GM18909 (cell line): ENCODE results near the gene TCEA3.

Experiments
- ATAC-seq: cut with Tn5 transposase; IDR thresholded peaks from one replicate; pipeline ENCODE4 v1.9.1; 2021; ENCODE audit warnings: mild to moderate bottlenecking; ENCODE audit not compliant: unreplicated experiment, poor library complexity

TCEA3 gene

GRCh38 chr1:23422241-23422877 is 2.2 kb downstream of the TCEA3 start:
- no peak for ATAC-seq

- no peak for ATAC-seq
These were observed 2.8 kb downstream of the TCEA3 start for GRCh38 chr1:23421753-23422240.

DNA sequence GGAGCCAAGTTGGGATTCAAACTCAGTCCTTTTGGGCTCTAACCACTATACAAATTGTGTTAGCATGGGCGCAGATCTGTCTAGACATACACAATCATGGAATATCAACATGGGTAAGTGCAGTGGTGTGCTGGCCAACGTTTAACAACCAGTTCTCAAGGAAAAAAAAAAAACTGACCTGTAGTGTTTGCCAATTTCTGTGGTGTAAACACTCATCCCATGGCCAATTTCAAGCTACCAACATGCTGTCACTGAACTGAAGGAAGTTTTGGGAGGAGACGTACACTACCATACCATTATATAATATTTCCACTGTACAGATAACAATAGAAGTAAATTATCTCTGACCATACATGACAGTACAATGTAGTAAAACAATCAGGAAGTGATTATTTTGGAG is 3.2 kb downstream of the TCEA3 start:
- no peak for ATAC-seq

GRCh38 chr1:23420778-23421177 is 3.8 kb downstream of the TCEA3 start:
- no peak for ATAC-seq

DNA sequence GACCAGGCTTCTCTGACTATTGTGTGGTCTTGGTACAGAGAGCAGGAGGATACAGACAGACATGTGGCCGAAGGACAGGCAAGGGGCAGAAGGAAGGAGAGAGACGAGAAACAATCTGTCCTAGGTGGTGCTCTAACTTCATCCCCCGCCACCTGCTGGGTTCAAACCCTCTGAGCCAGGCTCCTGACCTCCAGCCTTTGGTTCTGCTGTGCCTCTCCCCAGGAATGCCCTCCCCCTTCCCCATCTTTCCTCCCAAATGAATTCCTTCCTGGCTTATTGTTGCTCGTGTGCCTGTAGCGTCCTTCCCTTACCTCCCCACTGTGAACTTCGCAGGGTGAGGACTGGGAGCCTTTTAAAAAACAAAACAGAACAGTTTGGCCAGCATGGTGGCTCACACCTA is 5.4 kb downstream of the TCEA3 start:
- ATAC-seq: no peak

- no peak for ATAC-seq
These were observed 7.0 kb downstream of the TCEA3 start for GRCh38 chr1:23417570-23417969.

GRCh38 chr1:23416964-23417363 is 7.6 kb downstream of the TCEA3 start:
- no peak for ATAC-seq

DNA sequence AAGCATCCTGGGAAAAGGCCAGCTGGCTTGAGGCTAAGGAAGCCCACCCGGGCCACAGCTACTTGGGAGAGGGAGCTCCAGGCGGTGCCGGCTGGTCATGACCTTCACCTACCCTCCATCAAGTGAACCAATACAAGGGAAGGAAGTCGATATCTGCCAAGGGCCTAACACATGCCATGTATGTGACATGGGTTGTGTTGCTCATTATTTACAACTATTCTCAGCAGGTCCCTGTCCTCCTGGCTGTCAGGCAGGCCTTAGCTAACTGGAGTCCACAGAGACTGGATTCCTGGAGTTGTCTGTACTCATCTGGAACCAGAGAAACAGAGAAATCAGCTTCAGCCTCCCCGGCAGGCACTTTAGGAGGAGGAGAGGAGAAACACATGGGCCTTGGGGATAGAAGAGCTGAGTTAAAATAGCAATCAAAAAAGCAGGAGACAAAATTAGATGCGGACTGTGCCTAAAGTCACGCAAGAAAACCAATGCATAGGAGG is 15.7 kb downstream of the TCEA3 start:
- no peak for ATAC-seq

DNA sequence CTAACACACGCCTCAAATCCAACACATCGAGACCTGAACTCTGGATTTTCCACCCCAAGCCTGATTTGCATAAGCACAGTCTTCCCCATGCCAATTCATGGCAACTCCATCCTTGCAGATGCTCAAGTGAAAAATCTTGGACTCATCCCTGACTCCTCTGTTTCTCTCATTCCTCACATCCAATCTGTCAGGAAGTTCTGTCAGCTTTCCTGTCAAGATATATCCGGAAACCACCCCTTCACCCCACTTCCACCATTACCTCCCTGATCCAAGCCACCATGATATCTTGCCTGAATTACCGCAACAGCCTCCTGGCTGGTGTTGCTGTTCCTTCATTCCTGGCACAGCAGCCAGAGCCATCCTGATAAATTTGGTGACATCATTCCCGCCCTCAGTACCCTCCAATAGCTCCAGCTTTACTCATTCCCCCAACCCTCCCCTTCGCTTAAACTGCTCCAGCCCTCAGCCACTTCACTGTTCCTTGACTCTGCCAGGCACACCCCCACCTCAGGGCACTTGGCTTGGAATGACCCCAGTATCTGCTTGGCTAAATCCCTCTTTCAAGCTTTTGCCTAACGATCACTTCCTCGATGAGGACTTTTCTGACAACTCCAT is 17.4 kb downstream of the TCEA3 start:
- no peak for ATAC-seq

DNA sequence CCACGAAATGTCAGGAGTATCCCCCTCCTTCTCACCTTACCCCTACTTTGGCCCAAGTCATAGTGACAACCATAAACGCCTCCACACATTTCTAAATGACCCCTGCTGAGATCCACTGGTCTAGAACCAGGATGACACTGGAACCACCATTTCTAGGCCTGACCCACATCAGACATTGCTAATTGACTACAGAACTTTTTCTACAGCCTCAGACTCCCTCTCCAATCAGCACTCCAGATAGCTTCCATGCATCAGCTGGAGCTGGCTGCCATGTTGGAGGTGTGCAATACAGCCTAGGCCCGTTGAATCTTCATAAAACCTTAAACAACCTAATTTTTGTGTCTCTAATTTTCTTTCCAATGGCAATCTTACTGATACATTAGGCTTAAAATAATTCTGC is 18.6 kb downstream of the TCEA3 start:
- no peak for ATAC-seq

DNA sequence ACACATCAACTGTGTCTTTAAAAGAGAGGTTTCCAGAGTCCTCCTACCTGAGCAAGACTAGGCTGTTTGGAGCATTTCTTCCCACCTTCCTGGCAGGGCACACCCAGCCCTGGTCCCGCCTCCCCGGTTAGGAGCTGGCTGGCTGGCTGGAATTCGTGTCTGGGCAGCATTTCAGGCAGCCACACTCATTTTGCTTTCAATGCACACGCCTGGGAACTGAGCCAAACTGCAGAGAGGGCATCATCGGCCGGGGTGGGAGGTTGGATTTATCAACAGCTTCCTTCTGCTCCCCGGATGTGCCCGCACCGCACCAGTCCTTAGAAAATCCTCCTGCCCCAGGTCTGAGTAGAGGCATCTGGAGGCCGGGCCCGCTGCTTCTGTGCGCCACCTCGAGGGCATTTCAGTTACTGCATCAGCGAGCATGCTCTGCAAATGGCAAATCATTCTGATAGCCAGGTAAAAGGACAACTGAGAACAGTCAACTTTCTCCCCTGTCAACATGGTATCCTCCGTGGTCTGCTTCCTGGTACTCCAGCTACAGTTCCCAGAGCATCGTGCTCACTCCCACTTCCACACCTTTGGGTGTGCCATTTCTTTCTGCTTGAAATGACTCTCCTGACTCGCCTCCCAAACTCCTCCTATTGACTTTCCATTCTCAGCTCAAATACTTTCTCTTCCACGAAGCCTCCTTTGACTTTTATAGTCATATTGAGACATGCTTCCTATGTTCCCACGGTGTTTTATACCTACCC is 20.6 kb downstream of the TCEA3 start:
- peak; percentile 65 for ATAC-seq

DNA sequence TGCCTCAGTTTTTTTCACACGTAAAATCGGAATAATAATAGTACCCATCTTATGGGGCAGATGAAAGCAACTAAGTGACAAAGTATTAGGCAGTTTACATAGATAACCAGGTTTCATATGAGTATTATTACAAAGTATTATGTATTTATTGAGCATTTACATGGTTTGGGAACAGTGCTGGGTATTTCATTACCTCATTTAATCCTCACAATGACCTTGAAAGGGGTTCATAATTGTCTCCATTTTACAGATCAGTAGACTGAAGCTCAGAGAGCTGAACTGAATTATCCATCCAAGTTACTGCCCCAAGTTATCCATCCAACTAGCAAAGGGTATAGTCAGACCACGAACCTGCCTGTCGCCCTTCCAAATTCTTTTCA is 21.2 kb downstream of the TCEA3 start:
- no peak for ATAC-seq

GRCh38 chr1:23403038-23403336 is 21.6 kb downstream of the TCEA3 start:
- no peak for ATAC-seq

- ATAC-seq: no peak
These were observed 22.1 kb downstream of the TCEA3 start for GRCh38 chr1:23402286-23403037.

GRCh38 chr1:23401313-23401712 is 23.2 kb downstream of the TCEA3 start:
- no peak for ATAC-seq

DNA sequence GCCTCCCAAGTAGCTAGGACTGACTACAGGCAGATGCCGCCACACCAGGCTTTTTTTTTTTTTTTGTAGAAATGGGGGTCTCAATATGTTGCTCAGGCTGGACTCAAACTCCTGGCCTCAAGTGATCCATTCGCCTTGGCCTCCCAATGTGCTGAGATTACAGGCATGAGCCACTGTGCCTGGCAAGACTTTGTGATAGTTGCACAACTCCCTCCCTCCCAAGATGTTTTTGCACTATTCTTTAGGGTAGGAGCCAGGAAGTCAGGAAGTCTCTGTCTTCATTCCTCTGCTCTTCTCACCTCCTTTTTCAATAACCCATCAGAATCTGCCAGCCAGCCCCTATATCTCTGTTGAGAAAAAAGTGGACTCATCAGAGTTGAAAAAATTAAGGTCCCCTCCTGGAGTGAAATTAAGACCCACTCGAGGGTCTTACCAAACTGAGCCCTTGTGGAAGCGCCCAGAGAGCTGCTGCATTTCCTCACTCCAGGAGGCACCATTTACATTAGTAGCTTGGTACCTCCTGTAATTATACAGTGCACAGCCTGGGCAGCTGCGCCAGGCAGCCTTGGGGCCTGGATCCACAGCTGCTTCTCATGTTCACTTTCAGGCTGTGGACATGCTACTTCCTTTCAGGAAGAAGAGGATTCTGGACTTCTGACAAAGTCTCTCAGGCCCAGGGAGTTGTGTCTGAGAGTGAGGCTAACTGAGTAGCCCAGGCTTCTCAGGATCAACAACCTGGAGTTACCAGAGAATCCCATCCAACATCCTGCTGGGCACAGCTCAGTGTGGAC is 24.0 kb downstream of the TCEA3 start:
- no peak for ATAC-seq

DNA sequence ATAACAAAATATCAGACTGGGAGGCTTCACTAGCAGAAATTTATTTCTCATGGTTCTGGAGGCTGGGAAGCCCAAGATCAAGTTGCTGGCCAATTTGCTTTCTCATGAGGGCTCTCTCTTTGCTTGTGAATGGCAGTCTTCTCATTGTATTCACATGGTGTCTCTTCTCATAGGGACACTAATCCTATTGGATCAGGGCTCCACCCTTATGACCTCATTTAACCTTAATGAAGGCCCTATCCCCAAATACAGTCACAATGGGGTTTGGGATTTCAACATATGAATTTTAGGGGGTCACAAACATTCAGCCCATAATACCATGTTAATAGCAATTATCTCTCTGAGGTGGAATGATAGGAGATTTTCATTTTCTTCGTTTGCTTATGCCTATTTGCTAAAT is 25.3 kb downstream of the TCEA3 start:
- ATAC-seq: no peak

- ATAC-seq: no peak
These were observed 26.6 kb downstream of the TCEA3 start for GRCh38 chr1:23397908-23398307.

GRCh38 chr1:23396380-23396779 is 28.2 kb downstream of the TCEA3 start:
- ATAC-seq: no peak

- no peak for ATAC-seq
These were observed 28.7 kb downstream of the TCEA3 start for GRCh38 chr1:23395849-23396248.
